A673 (cell line): ENCODE results near the gene BFAR.

Source experiments
- EZH2 ChIP-seq: fragments of 200-600 bp; sonication (generic); IDR thresholded peaks from 2 replicates; pipeline ENCODE4 v1.6.1; 2017; ENCODE audit warnings: borderline replicate concordance, low read depth, mild to moderate bottlenecking, mixed read lengths, antibody characterized with exemption, low read length; ENCODE audit not compliant: poor library complexity, severe bottlenecking
- TF ChIP-seq, protein P1 (sequence below): fragments of 300-800, 200-600 bp; sonication (generic); conservative IDR thresholded peaks from 2 replicates; pipeline ENCODE4 v1.5.1; 2017; ENCODE audit warnings: low read depth, mild to moderate bottlenecking, antibody characterized with exemption, low read length, moderate library complexity, mixed read lengths

GRCh38 chr16:14658063-14658462 is 25.3 kb downstream of the BFAR start:
- TF ChIP-seq, protein P1, sequence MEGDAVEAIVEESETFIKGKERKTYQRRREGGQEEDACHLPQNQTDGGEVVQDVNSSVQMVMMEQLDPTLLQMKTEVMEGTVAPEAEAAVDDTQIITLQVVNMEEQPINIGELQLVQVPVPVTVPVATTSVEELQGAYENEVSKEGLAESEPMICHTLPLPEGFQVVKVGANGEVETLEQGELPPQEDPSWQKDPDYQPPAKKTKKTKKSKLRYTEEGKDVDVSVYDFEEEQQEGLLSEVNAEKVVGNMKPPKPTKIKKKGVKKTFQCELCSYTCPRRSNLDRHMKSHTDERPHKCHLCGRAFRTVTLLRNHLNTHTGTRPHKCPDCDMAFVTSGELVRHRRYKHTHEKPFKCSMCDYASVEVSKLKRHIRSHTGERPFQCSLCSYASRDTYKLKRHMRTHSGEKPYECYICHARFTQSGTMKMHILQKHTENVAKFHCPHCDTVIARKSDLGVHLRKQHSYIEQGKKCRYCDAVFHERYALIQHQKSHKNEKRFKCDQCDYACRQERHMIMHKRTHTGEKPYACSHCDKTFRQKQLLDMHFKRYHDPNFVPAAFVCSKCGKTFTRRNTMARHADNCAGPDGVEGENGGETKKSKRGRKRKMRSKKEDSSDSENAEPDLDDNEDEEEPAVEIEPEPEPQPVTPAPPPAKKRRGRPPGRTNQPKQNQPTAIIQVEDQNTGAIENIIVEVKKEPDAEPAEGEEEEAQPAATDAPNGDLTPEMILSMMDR, result no peak
- no peak for TF ChIP-seq EZH2
